ENCODE results near the gene RAD51B. TPM values are rescaled to one million over a fixed set of nuclear protein-coding genes. Genes with fewer than 3 reads are reported as not detected.

RAD51B gene
- polyA plus RNA-seq, 1 donor = 13.3 TPM

GRCh38 chr14:68702135-68702534 lies 882.6 kb downstream of the RAD51B start:
- DNase-seq = no peak

GRCh38 chr14:68702578-68702977 lies 883.0 kb downstream of the RAD51B start:
- DNase-seq = no peak

GRCh38 chr14:68703093-68703492 lies 883.5 kb downstream of the RAD51B start:
- DNase-seq = no peak

GRCh38 chr14:68704736-68705720 lies 885.4 kb downstream of the RAD51B start:
- no peak for DNase-seq

GRCh38 chr14:68705741-68706283 lies 886.2 kb downstream of the RAD51B start:
- DNase-seq = no peak

- DNase-seq = no peak
Observed at GRCh38 chr14:68707482-68707881, 887.9 kb downstream of the RAD51B start.

- DNase-seq = no peak
Observed at GRCh38 chr14:68708343-68708742, 888.8 kb downstream of the RAD51B start.

GRCh38 chr14:68709007-68709406 lies 889.4 kb downstream of the RAD51B start:
- DNase-seq = no peak

- DNase-seq = no peak
Observed at GRCh38 chr14:68710776-68711175, 891.2 kb downstream of the RAD51B start.

- no peak for DNase-seq
Observed at GRCh38 chr14:68711561-68712309, 892.2 kb downstream of the RAD51B start.

GRCh38 chr14:68712703-68713370 lies 893.3 kb downstream of the RAD51B start:
- DNase-seq = no peak

- DNase-seq = no peak
Observed at GRCh38 chr14:68713782-68714181, 894.2 kb downstream of the RAD51B start.

- no peak for DNase-seq
Observed at GRCh38 chr14:68714991-68715924, 895.7 kb downstream of the RAD51B start.

- no peak for DNase-seq
Observed at GRCh38 chr14:68716698-68717097, 897.1 kb downstream of the RAD51B start.

- DNase-seq = no peak
Observed at GRCh38 chr14:68718023-68718990, 898.7 kb downstream of the RAD51B start.

GRCh38 chr14:68719634-68720384 lies 900.2 kb downstream of the RAD51B start:
- no peak for DNase-seq

- DNase-seq = no peak
Observed at GRCh38 chr14:68722186-68722585, 902.6 kb downstream of the RAD51B start.

- no peak for DNase-seq
Observed at GRCh38 chr14:68722968-68723566, 903.5 kb downstream of the RAD51B start.

All from left kidney (tissue), 2 donors.